Measurements from ENCODE around the gene SLC16A2.

- TF ChIP-seq, protein P1, sequence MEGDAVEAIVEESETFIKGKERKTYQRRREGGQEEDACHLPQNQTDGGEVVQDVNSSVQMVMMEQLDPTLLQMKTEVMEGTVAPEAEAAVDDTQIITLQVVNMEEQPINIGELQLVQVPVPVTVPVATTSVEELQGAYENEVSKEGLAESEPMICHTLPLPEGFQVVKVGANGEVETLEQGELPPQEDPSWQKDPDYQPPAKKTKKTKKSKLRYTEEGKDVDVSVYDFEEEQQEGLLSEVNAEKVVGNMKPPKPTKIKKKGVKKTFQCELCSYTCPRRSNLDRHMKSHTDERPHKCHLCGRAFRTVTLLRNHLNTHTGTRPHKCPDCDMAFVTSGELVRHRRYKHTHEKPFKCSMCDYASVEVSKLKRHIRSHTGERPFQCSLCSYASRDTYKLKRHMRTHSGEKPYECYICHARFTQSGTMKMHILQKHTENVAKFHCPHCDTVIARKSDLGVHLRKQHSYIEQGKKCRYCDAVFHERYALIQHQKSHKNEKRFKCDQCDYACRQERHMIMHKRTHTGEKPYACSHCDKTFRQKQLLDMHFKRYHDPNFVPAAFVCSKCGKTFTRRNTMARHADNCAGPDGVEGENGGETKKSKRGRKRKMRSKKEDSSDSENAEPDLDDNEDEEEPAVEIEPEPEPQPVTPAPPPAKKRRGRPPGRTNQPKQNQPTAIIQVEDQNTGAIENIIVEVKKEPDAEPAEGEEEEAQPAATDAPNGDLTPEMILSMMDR (IDR thresholded peaks at IDR 0.05) = no peak
- no peak for TF ChIP-seq POLR2AphosphoS5 (IDR thresholded peaks at IDR 0.05)
- TF ChIP-seq POLR2A (IDR thresholded peaks at IDR 0.05) = no peak
Observed at GRCh38 chrX:74446876-74447275, 25.6 kb downstream of the SLC16A2 start.
